SH-SY5Y (cell line): ENCODE measurements around the gene SLC48A1.

ENCODE experiments used
- GATA2 ChIP-seq: IDR thresholded peaks from 2 replicates; pipeline ENCODE4 v1.6.1; 2011; ENCODE audit warnings: mild to moderate bottlenecking, low read depth, low read length
- GATA3 ChIP-seq: IDR thresholded peaks from 2 replicates; pipeline ENCODE4 v1.6.1; 2011; ENCODE audit warnings: low read depth, mild to moderate bottlenecking, low read length, moderate library complexity

SLC48A1 gene

DNA sequence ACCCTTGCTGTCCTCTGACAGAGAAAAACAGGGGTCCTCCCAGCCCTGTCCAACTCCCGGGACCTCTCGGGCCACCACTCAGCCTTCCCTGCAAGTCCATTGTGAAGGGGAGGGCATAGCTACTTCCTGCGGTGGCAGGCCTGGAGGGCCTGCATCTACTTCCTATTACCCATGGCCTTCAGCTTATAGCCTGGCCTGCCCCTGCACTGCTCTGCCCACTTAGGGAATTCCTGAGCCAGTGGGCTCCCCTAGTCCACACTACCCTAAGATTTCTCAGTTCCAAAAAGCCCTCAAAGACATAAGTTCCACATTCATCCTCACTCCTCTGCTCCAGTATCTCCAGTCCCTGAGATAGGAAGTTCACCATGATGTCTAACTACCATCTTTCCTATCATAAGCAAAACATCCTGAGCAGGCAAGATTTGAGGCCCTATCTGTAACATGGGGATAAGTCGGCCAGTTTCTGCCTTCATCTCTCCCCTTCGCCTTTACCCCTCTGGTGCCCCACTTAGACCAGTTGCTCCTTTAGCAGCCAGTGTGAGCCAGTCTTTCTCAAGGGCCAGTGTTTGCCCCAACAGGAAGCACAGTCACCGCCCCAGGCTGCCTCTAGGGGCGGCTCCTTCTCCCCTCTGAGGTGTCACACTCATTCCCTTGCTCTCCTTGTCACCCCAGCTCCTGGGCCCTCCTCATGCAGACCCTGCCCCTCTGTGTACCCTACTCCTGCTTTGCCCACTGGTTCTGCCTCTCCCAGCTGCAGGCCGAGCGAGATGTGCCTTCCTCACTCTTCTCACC, 35.7 kb downstream of the SLC48A1 start:
- TF ChIP-seq GATA3, result no peak
- TF ChIP-seq GATA2, result no peak

- TF ChIP-seq GATA3 (no peak), GATA2 (no peak)
Measured at GRCh38 chr12:47811072-47811396, 38.0 kb downstream of the SLC48A1 start.

DNA sequence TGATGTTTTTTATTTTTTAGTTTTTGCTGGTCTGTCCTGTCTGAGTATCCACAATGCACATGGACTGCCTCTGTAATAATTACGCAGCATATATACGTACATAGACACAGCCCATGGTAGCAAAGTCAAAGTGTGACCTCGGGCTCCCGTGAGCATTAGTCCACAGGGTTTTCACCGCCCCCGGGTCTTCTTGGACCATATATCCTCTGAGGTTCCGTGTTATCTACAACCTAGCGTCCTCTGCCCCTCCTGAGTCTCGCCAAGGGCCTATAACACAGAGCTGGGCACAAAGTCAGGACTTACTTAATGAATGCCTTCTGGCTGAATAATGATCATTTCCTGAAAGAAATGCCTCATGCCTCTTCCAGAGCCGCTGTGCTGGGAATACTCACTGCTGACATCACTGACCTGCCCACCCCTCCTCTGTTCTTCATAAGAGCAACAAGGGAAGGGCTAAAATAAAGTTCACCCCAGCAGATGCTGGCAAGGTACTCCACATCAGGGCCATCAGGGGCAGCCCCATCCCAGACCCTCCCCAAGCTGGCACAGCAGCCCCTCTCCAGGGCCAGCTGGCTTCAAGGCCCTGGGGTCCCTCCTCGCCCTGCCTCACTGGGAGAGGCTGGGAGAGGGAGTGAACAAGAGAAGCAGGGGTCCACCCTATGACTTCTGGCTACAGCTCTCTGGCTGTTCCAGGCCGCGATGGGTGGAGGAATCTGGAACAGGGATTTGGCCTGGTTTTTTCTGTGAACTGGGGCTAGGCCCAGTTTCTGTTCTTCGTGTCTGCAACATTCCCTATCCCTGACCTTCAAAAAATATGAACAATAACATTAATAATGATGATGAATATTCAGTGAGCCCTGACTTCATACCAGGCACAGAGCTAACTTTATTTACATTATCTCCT, 38.8 kb downstream of the SLC48A1 start:
- TF ChIP-seq GATA3, result no peak

- no peak for TF ChIP-seq GATA2
- no peak for TF ChIP-seq GATA3
Measured at GRCh38 chr12:47812797-47813510, 39.9 kb downstream of the SLC48A1 start.

- TF ChIP-seq GATA2 (no peak), GATA3 (no peak)
Measured at GRCh38 chr12:47813511-47814196, 40.6 kb downstream of the SLC48A1 start.

- TF ChIP-seq GATA3, result no peak
- TF ChIP-seq GATA2, result no peak
Measured at GRCh38 chr12:47814539-47815170, 41.6 kb downstream of the SLC48A1 start.

- TF ChIP-seq GATA3 (no peak), GATA2 (no peak)
Measured at GRCh38 chr12:47816403-47817271, 43.6 kb downstream of the SLC48A1 start.

- TF ChIP-seq GATA3 (no peak), GATA2 (no peak)
Measured at GRCh38 chr12:47817272-47818006, 44.4 kb downstream of the SLC48A1 start.

DNA sequence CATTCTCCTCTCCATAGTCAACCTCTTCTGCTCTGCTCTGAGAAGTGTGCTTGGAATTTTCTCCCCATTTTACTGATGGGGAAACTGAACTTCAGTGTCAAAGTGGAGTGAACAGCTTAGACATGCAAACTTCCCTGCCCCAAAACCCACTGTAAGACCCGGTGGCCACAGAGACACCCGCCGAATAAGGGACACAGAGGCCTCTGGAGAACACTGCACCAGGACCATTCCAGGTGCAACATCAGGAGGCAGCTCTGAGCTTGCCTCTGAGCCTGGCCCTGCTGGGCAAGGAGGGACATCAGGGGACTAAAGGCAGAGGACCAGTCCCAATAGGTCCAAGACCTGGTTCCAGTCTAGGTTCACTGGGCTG, 45.0 kb downstream of the SLC48A1 start:
- TF ChIP-seq GATA2 (no peak), GATA3 (no peak)

DNA sequence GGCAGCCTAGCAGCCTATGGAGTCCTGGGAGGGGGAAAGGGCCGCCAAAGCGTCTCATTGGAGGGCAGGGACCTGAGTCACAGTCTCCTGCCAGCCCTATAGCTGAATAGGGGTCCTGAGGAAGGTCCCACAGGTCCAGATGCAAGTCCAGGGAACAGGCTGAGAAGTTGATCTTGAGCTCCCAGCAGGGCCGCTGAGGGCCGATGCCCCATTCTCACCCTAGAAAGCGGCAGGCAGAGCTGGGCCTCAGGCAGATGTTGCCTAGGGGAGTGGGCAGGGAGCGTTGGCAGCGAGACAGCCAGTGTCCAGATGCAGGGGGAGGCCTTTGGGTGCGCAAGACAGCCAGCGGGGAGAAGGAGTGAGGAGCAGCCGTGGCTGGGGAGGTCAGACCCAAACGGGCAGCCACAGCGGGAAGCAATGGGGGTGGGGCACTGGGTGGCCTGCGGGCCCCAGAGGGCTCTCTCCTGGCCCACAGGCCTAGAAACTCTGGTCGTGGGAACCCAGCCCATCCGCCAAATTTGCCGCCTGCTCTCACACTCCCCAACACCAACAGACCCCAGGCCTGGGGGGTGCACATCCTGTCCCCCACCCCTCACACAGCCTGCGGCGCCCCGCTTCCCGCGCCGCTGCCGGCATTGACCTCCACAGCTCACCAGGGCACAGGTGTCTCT, 45.6 kb downstream of the SLC48A1 start:
- TF ChIP-seq GATA2, result no peak
- TF ChIP-seq GATA3, result no peak

DNA sequence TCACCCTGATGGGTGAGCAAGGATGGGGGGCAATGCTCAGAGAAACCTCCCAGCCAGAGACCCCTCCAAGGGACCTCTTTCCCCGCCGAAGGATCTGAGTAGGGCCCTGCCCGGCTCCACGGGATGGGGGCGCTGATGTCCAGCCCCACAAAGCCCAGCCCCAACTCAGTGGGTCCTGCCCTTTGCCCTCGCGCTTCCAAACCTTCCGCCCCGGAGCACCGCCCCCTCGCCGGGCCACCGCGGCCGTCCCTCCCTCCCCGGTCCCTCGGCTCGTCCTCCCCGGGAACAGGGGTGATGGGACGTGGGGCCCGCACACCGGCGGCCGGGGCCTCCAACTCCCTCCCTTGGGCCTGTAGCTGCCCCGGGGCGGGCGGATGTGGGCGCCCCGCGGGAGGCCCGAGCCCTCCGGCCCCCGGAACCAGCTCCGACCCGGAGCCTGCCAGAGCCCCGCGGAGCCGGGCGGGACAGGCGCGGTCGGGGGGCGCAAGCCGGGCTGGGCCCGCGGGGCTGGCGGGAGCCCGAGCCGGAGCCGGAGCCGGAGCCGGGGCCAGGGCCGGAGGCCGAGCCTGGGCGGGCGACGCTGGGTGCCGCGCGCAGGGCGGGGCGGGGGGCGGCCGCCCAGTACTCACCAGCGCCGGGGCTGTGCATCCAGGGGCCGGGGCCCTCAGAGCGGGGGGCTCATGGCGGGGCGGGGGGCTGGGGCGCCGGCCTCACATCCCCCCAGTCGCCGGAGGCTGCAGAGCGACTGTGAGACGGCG, 46.3 kb downstream of the SLC48A1 start:
- TF ChIP-seq GATA2 (no peak), GATA3 (no peak)
